HCT116 (cell line): ENCODE data around the gene TMEM135. TPM values are rescaled to one million over a fixed set of nuclear protein-coding genes. Genes with fewer than 3 reads are reported as not detected.

ENCODE experiments used
- ATAC-seq: fragments of 200-7000 bp; cut with Tn5 transposase; 2 replicates; pipeline ENCODE4 v1.9.1; 2020; ENCODE audit warnings: mild to moderate bottlenecking, moderate library complexity
- BruUV-seq: library from RNA; stranded (reverse); fragments of 400-500 nt; replicated peaks from 2 replicates; lab custom pipeline; 2021; lab: Mats Ljungman, UMichigan
- CTCF ChIA-PET: fragments of 300-600 bp; sonication (Branson Sonifier 250); formaldehyde crosslinking; loops from one replicate; lab custom pipeline; 2021; ENCODE audit warnings: antibody characterized with exemption; lab: Charles Lee
- POLR2A ChIA-PET: fragments of 300-600, 350-600 bp; sonication (Branson Sonifier 250); formaldehyde crosslinking; loops from one replicate; lab custom pipeline; 2021; ENCODE audit warnings: antibody characterized with exemption; lab: Charles Lee
- RAD21 ChIA-PET, 2 experiments: fragments of 300-600 bp; sonication (Branson Sonifier 250); formaldehyde crosslinking; loops; one replicate each; lab custom pipeline; 2023; ENCODE audit warnings: low total read pairs in 2 of 2; ENCODE audit not compliant: uncharacterized antibody in 2 of 2, unreplicated experiment in 2 of 2, low non-redundant PET in 1 of 2; lab: Charles Lee
- DNase-seq: peaks from one replicate; pipeline ENCODE4 v3.0.0-alpha.2; 2010; ENCODE audit warnings: low read depth, low spot score
- H2AFZ ChIP-seq: fragments of 200-600 bp; shearing (Covaris generic), sonication (generic); 2 replicates; pipeline ENCODE4 v1.6.1; 2017; ENCODE audit warnings: low read depth, mixed run types, mixed read lengths, antibody characterized with exemption, low read length; ENCODE audit not compliant: poor library complexity, severe bottlenecking
- H3K27ac ChIP-seq: 2 replicates; pipeline ENCODE4 v1.5.1; 2012; ENCODE audit warnings: low read depth, low read length
- H3K27me3 ChIP-seq: fragments of 200-600 bp; sonication (generic); 2 replicates; pipeline ENCODE4 v1.6.1; 2016; ENCODE audit warnings: mixed run types, low read length, mixed read lengths; ENCODE audit not compliant: insufficient read depth
- H3K36me3 ChIP-seq, 2 experiments: fragments of 200-500 bp in 1 of 2; fragments of 200-600 bp in 1 of 2; sonication (Bioruptor generic) in 1 of 2; sonication (generic) in 1 of 2; 2 replicates each; pipeline versions ENCODE4 v1.5.1 to v1.6.1; 2014 to 2016; ENCODE audit warnings: low read length in 2 of 2, inconsistent platforms in 1 of 2, mixed read lengths in 1 of 2, mixed run types in 1 of 2; ENCODE audit not compliant: insufficient read depth in 2 of 2, control insufficient read depth in 1 of 2
- H3K4me1 ChIP-seq, 2 experiments: fragments of 200-600 bp in 1 of 2; sonication (generic) in 1 of 2; 2 replicates each; pipeline versions ENCODE4 v1.5.1 to v1.6.1; 2012 to 2017; ENCODE audit warnings: low read length in 2 of 2, inconsistent platforms in 1 of 2, mild to moderate bottlenecking in 1 of 2, mixed read lengths in 1 of 2, mixed run types in 1 of 2, moderate library complexity in 1 of 2; ENCODE audit not compliant: insufficient read depth in 2 of 2, control insufficient read depth in 1 of 2
- H3K4me2 ChIP-seq: fragments of 200-600 bp; sonication (generic); 2 replicates; pipeline ENCODE4 v1.6.1; 2017; ENCODE audit warnings: mixed run types, low read length, mixed read lengths
- H3K4me3 ChIP-seq, 2 experiments: fragments of 200-600 bp in 1 of 2; sonication (generic) in 1 of 2; replicated peaks in 1 of 2; 2 replicates each; pipeline ENCODE4 v1.5.1; 2011 to 2016; ENCODE audit warnings: low read length in 2 of 2, control low read depth in 1 of 2, low read depth in 1 of 2, mild to moderate bottlenecking in 1 of 2, mixed read lengths in 1 of 2, mixed run types in 1 of 2
- H3K79me2 ChIP-seq: fragments of 200-600 bp; sonication (generic); 2 replicates; pipeline ENCODE4 v1.6.1; 2017; ENCODE audit warnings: mild to moderate bottlenecking, mixed run types, low read length, moderate library complexity, mixed read lengths; ENCODE audit not compliant: insufficient read depth
- H3K9ac ChIP-seq: fragments of 200-600 bp; sonication (generic); 2 replicates; pipeline ENCODE4 v1.6.1; 2016; ENCODE audit warnings: low read length, mixed read lengths
- H3K9me2 ChIP-seq: fragments of 200-600 bp; sonication (generic), shearing (Covaris generic); 2 replicates; pipeline ENCODE4 v1.6.1; 2017; ENCODE audit warnings: mixed run types, mild to moderate bottlenecking, moderate library complexity; ENCODE audit not compliant: insufficient read depth
- H3K9me3 ChIP-seq, 2 experiments: fragments of 200-500 bp in 1 of 2; fragments of 200-600 bp in 1 of 2; sonication (Bioruptor generic) in 1 of 2; sonication (generic) in 1 of 2; 2 replicates each; pipeline ENCODE4 v1.6.1; 2014 to 2017; ENCODE audit warnings: low read length in 2 of 2, mixed read lengths in 2 of 2, inconsistent platforms in 1 of 2, low read depth in 1 of 2, mild to moderate bottlenecking in 1 of 2, mixed run types in 1 of 2, moderate library complexity in 1 of 2; ENCODE audit not compliant: control insufficient read depth in 1 of 2, insufficient read depth in 1 of 2
- H4K20me1 ChIP-seq: fragments of 200-600 bp; sonication (generic), shearing (Covaris generic); 2 replicates; pipeline ENCODE4 v1.6.1; 2017; ENCODE audit warnings: mixed run types, mild to moderate bottlenecking, moderate library complexity; ENCODE audit not compliant: insufficient read depth
- CEBPB ChIP-seq: IDR thresholded peaks from 2 replicates; pipeline ENCODE4 v1.6.1; 2012; ENCODE audit warnings: low read depth
- CTCF ChIP-seq, 3 experiments: fragments of 200-600 bp in 1 of 3; sonication (generic) in 1 of 3; IDR thresholded peaks in 2 of 3; conservative IDR thresholded peaks in 1 of 3; 2 replicates each; pipeline ENCODE4 v1.5.1; 2012 to 2017; ENCODE audit warnings: low read depth in 2 of 3, low read length in 2 of 3, antibody characterized with exemption in 1 of 3, borderline replicate concordance in 1 of 3, control low read depth in 1 of 3, mild to moderate bottlenecking in 1 of 3, mixed read lengths in 1 of 3, mixed run types in 1 of 3, moderate library complexity in 1 of 3; ENCODE audit not compliant: insufficient read depth in 1 of 3
- EGR1 ChIP-seq: IDR thresholded peaks from 2 replicates; pipeline ENCODE4 v1.6.1; 2012; ENCODE audit warnings: low read depth
- ELF1 ChIP-seq: IDR thresholded peaks from 2 replicates; pipeline ENCODE4 v1.6.1; 2012; ENCODE audit warnings: low read depth, borderline replicate concordance
- EZH2 ChIP-seq: fragments of 200-600 bp; sonication (generic); IDR thresholded peaks from 2 replicates; pipeline ENCODE4 v1.6.1; 2017; ENCODE audit warnings: antibody characterized with exemption, mixed run types
- MAX ChIP-seq: IDR thresholded peaks from 2 replicates; pipeline ENCODE4 v1.6.1; 2012
- POLR2AphosphoS5 ChIP-seq: IDR thresholded peaks from 2 replicates; pipeline ENCODE4 v1.6.1; 2011; ENCODE audit warnings: mild to moderate bottlenecking, low read depth, low read length, moderate library complexity
- SIN3A ChIP-seq: IDR thresholded peaks from 2 replicates; pipeline ENCODE4 v1.6.1; 2012; ENCODE audit warnings: low read depth
- ZNF274 ChIP-seq: fragments of 200-500 bp; sonication (Bioruptor generic); IDR thresholded peaks from 2 replicates; pipeline ENCODE4 v1.6.1; 2014; ENCODE audit warnings: mild to moderate bottlenecking, low read depth, low read length, inconsistent platforms
- intact Hi-C: fragments of 100-400 bp; cut with micrococcal nuclease; formaldehyde crosslinking; loops from 2 replicates; pipeline ENCODE4 v1.10.0; 2022
- total RNA-seq: library from RNA; stranded (reverse); gene quantifications from one replicate; pipeline ENCODE4 v1.2.1, GENCODE V29; 2021; ENCODE audit not compliant: unreplicated experiment

Gene TMEM135
- total RNA-seq, 1 experiment from 2014 or later = 50.6 TPM

- Histone ChIP-seq H3K9me3 (no peaks in the 10 kb centered on the region), H3K9ac (no peak overlapping the region), H3K27me3 (no peaks in the 10 kb centered on the region), H3K27ac (no peak overlapping the region), H3K79me2 (peaks cover 23% of the 10 kb centered on the region), H3K36me3 (no peaks in the 10 kb centered on the region), H3K4me2 (no peak overlapping the region), H2AFZ (no peak overlapping the region), H3K4me3 (no peak overlapping the region), H3K4me1 (no peaks in the 10 kb centered on the region), H3K9me2 (no peaks in the 10 kb centered on the region), H4K20me1 (no peaks in the 10 kb centered on the region)
- TF ChIP-seq CTCF (IDR thresholded peaks at IDR 0.05 in 2 of 3, conservative IDR thresholded peaks at IDR 0.05 in 1 of 3; ENCODE audit: borderline replicate concordance in 1 of 3, insufficient read depth in 1 of 3, low read depth in 2 of 3, low read length in 2 of 3) (no peak), EGR1 (no peak), MAX (no peak), POLR2AphosphoS5 (no peak), ELF1 (no peak), CEBPB (no peak), EZH2 (no peak), SIN3A (no peak), ZNF274 (no peak)
- intact Hi-C loops = no loop called here
- CTCF ChIA-PET = no interaction called here
- ATAC-seq = no peak
- BruUV-seq = no TSS peak
- POLR2A ChIA-PET = interaction anchor here (1.1 kb wide), 1 partner anchor 20 kb away, joined by 5 read pairs; the partner anchor contains the start of gene TMEM135
- RAD21 ChIA-PET = no interaction called here
- no peak for DNase-seq
These were observed 20.0 kb downstream of the TMEM135 start for GRCh38 chr11:87057749-87058148.
